CD14-positive monocyte (primary cell): ENCODE measurements around the gene SLC35B4. TPM values are rescaled to one million over a fixed set of nuclear protein-coding genes. Genes with fewer than 3 reads are reported as not detected.
A peak's percentile ranks its signal among the peaks of the same experiment; 100 is the strongest.
"Not testable (repeated sequence)": the region's sequence is repeated elsewhere in the genome, so short reads cannot be mapped to it uniquely, and the experiment has no call there.

Experiments used
- DNase-seq, 3 donors: peaks; one replicate each; pipeline ENCODE4 v3.0.0-alpha.2; 2011 to 2022
- H2AFZ ChIP-seq: 2 replicates; pipeline ENCODE4 v1.6.0; 2012; ENCODE audit warnings: mild to moderate bottlenecking, low read depth, low read length, inconsistent platforms; ENCODE audit not compliant: insufficient read depth, poor library complexity, severe bottlenecking
- H3K27ac ChIP-seq, 2 donors: 1 replicate in 1 of 2; 2 replicates in 1 of 2; pipeline ENCODE4 v1.5.1; 2012 to 2013; ENCODE audit warnings: low read length in 2 of 2, control low read depth in 1 of 2, inconsistent platforms in 1 of 2, low read depth in 1 of 2, mild to moderate bottlenecking in 1 of 2
- H3K27me3 ChIP-seq, 2 donors: one replicate each; pipeline versions ENCODE4 v1.6.0 to v1.6.1; 2011 to 2013; ENCODE audit warnings: low read length in 2 of 2; ENCODE audit not compliant: control insufficient read depth in 2 of 2, insufficient read depth in 2 of 2
- H3K36me3 ChIP-seq, 2 donors: replicated peaks in 1 of 2; 1 replicate in 1 of 2; 2 replicates in 1 of 2; pipeline versions ENCODE4 v1.5.1 to v1.6.1; 2012 to 2013; ENCODE audit warnings: low read length in 2 of 2, control low read depth in 1 of 2, inconsistent platforms in 1 of 2, mild to moderate bottlenecking in 1 of 2; ENCODE audit not compliant: insufficient read depth in 2 of 2, control insufficient read depth in 1 of 2
- H3K4me1 ChIP-seq, 2 donors: 1 replicate in 1 of 2; 2 replicates in 1 of 2; pipeline versions ENCODE4 v1.5.1 to v1.6.1; 2012 to 2013; ENCODE audit warnings: low read length in 2 of 2, control low read depth in 1 of 2, inconsistent platforms in 1 of 2, mild to moderate bottlenecking in 1 of 2, moderate library complexity in 1 of 2; ENCODE audit not compliant: insufficient read depth in 2 of 2, control insufficient read depth in 1 of 2
- H3K4me2 ChIP-seq: replicated peaks from 2 replicates; pipeline ENCODE3; 2012; ENCODE audit warnings: low read length, moderate library complexity, mild to moderate bottlenecking; ENCODE audit not compliant: poor library complexity, severe bottlenecking; ENCODE audit errors: extremely low read depth
- H3K4me3 ChIP-seq, 3 experiments: fragments of 200-600 bp in 1 of 3; sonication (generic) in 1 of 3; replicated peaks in 1 of 3; 1 replicate in 2 of 3; 2 replicates in 1 of 3; pipeline ENCODE4 v1.5.1; 2011 to 2013; ENCODE audit warnings: low read length in 3 of 3, mild to moderate bottlenecking in 3 of 3, control low read depth in 2 of 3, low read depth in 2 of 3, inconsistent platforms in 1 of 3, moderate library complexity in 1 of 3
- H3K79me2 ChIP-seq: 2 replicates; pipeline ENCODE4 v1.6.0; 2012; ENCODE audit warnings: mild to moderate bottlenecking, control low read depth, inconsistent platforms, low read length, moderate library complexity; ENCODE audit not compliant: insufficient read depth
- H3K9ac ChIP-seq: 2 replicates; pipeline ENCODE4 v1.6.0; 2017; ENCODE audit warnings: low read length, mild to moderate bottlenecking; ENCODE audit not compliant: insufficient read depth, poor library complexity, severe bottlenecking
- H3K9me3 ChIP-seq, 2 donors: replicated peaks in 1 of 2; 1 replicate in 1 of 2; 2 replicates in 1 of 2; pipeline versions ENCODE4 v1.5.1 to v1.6.1; 2012 to 2013; ENCODE audit warnings: low read length in 2 of 2, control low read depth in 1 of 2; ENCODE audit not compliant: control insufficient read depth in 1 of 2, insufficient read depth in 1 of 2
- H4K20me1 ChIP-seq: 2 replicates; pipeline ENCODE4 v1.6.0; 2012; ENCODE audit warnings: mild to moderate bottlenecking, low read length, control low read depth, moderate library complexity; ENCODE audit not compliant: insufficient read depth
- H3K27ac Mint-ChIP-seq, 7 donors: one replicate each; pipeline ENCODE4 v1.8.0; 2020; ENCODE audit warnings: mild to moderate bottlenecking in 7 of 7, mixed read lengths in 7 of 7, moderate library complexity in 6 of 7, inconsistent platforms in 2 of 7
- H3K27me3 Mint-ChIP-seq, 3 donors: one replicate each; pipeline ENCODE4 v1.8.0; 2021 to 2022; ENCODE audit warnings: low read depth in 3 of 3, mild to moderate bottlenecking in 3 of 3, mixed read lengths in 3 of 3, moderate library complexity in 3 of 3, inconsistent platforms in 1 of 3
- H3K36me3 Mint-ChIP-seq, 2 donors: one replicate each; pipeline ENCODE4 v1.8.0; 2020; ENCODE audit warnings: mixed read lengths in 2 of 2, inconsistent platforms in 1 of 2, mild to moderate bottlenecking in 1 of 2
- H3K4me1 Mint-ChIP-seq: one replicate; pipeline ENCODE4 v1.8.0; 2020; ENCODE audit warnings: mild to moderate bottlenecking, mixed read lengths
- H3K4me3 Mint-ChIP-seq, 2 donors: one replicate each; pipeline ENCODE4 v1.8.0; 2020; ENCODE audit warnings: mild to moderate bottlenecking in 2 of 2, mixed read lengths in 2 of 2, moderate library complexity in 1 of 2
- H3K9me3 Mint-ChIP-seq, 7 donors: one replicate each; pipeline ENCODE4 v1.8.0; 2020 to 2022; ENCODE audit warnings: mixed read lengths in 7 of 7, mild to moderate bottlenecking in 6 of 7, moderate library complexity in 6 of 7, inconsistent platforms in 2 of 7
- CTCF ChIP-seq: fragments of 200-600 bp; IDR thresholded peaks from one replicate; pipeline ENCODE4 v1.8.0; 2022; ENCODE audit warnings: antibody characterized with exemption, mild to moderate bottlenecking
- WGBS: methylation state at CpG from one replicate; pipeline ENCODE4 v1.1.5; 2013; ENCODE audit warnings: missing lambda C conversion rate; ENCODE audit not compliant: insufficient coverage; 5-methylcytosine and 5-hydroxymethylcytosine counted together
- intact Hi-C, 2 donors: fragments of 100-400 bp; cut with micrococcal nuclease; formaldehyde crosslinking; loops; one replicate each; pipeline versions ENCODE4 v1.15.0 to v1.15.1; 2023
- polyA plus RNA-seq, 3 donors: library from polyadenylated mRNA; depleted of rRNA in 1 of 3; unstranded in 2 of 3; stranded (reverse) in 1 of 3; fragments of 300-500 nt in 2 of 3; fragments of >200 nt in 1 of 3; fragmentation: Illumina TruSeq in 2 of 3; gene quantifications; 1 replicate in 2 of 3; 2 replicates in 1 of 3; pipeline ENCODE4 v1.2.3, GENCODE V29; 2012 to 2021

The SLC35B4 gene
- polyA plus RNA-seq, 3 donors: 9.4 to 21.1 (median 12.7) TPM

DNA sequence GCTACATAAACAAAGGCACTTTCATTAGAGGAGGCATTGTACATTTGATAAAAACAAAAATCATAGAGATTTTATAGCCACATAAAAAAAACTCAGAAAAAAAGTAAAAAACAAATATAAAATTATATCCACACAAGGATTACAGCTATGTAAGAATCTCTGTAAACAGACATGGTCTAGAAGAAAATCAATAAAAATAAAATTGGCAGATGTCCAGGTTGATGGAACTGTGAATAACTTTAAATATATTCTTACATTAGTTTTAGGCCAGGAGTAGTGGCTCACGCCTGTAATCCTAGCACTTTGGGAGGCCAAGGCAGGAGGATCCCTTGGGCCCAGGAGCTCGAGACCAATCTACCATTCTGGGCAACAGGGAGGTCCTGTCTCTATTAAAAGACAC, 19.2 kb downstream of the SLC35B4 start:
- H3K4me1 ChIP-seq: peaks cover 18 to 20% of the 10 kb centered on the region in 2 donors
- Mint-ChIP-seq H3K27ac (no peak overlapping the region), H3K4me3 (no peak overlapping the region), H3K9me3 (peaks cover 0 to 5% (median 0%) of the 10 kb centered on the region in 7 donors), H3K36me3 (peaks cover 64 to 74% of the 10 kb centered on the region in 2 donors), H3K27me3 (peaks cover 0 to 1% (median 0%) of the 10 kb centered on the region in 3 donors), H3K4me1 (peaks cover 19% of the 10 kb centered on the region)
- no peak overlapping the region for H3K4me3 ChIP-seq
- no peak for DNase-seq
- H3K79me2 ChIP-seq: no peaks in the 10 kb centered on the region
- no peaks in the 10 kb centered on the region for H3K9me3 ChIP-seq
- intact Hi-C loops: no loop called here
- no CpG with 5 or more reads among the region's 2 CpGs for WGBS
- no peak for TF ChIP-seq CTCF
- H3K4me2 ChIP-seq: no peak overlapping the region
- no peaks in the 10 kb centered on the region for H4K20me1 ChIP-seq
- H3K9ac ChIP-seq: no peak overlapping the region
- H3K36me3 ChIP-seq: peaks cover 58 to 79% of the 10 kb centered on the region in 2 donors
- H3K27ac ChIP-seq: no peak overlapping the region
- H3K27me3 ChIP-seq: no peaks in the 10 kb centered on the region
- no peak overlapping the region for H2AFZ ChIP-seq

GRCh38 chr7:134295982-134296381, 20.7 kb downstream of the SLC35B4 start:
- peaks cover 53 to 66% of the 10 kb centered on the region in 2 donors for H3K36me3 Mint-ChIP-seq
- H3K27ac Mint-ChIP-seq: peak overlapping the region in 1 of 7 donors; percentile 69
- peaks cover 46 to 64% of the 10 kb centered on the region in 2 donors for H3K36me3 ChIP-seq
- DNase-seq, H3K27ac ChIP-seq, H3K4me3 ChIP-seq, H3K9me3 ChIP-seq, intact Hi-C loops, H3K9ac ChIP-seq, H4K20me1 ChIP-seq, H3K9me3 Mint-ChIP-seq, H3K4me2 ChIP-seq, H3K27me3 Mint-ChIP-seq, H3K27me3 ChIP-seq, H3K4me3 Mint-ChIP-seq, H3K79me2 ChIP-seq, H2AFZ ChIP-seq: not testable (repeated sequence)
- H3K4me1 Mint-ChIP-seq: peaks cover 22% of the 10 kb centered on the region
- H3K4me1 ChIP-seq: peaks cover 21 to 24% of the 10 kb centered on the region in 2 donors
- WGBS: 73% methylated on average over 4 of the region's 7 CpGs
